Choroid plexus epithelial cell (primary cell): Measurements from ENCODE around the gene CNPPD1.

ENCODE experiments used
- DNase-seq: peaks from one replicate; pipeline ENCODE4 v3.0.0-alpha.2; 2010; ENCODE audit warnings: low read depth
- H3K4me3 ChIP-seq: 2 replicates; pipeline ENCODE4 v1.5.1; 2011; ENCODE audit warnings: low read depth, mild to moderate bottlenecking, control low read depth, low read length, moderate library complexity
- TF ChIP-seq, protein P1 (sequence below): conservative IDR thresholded peaks from 2 replicates; pipeline ENCODE4 v1.5.1; 2011; ENCODE audit warnings: low read depth, mild to moderate bottlenecking, control low read depth, inconsistent platforms, low read length, moderate library complexity

Gene CNPPD1

DNA sequence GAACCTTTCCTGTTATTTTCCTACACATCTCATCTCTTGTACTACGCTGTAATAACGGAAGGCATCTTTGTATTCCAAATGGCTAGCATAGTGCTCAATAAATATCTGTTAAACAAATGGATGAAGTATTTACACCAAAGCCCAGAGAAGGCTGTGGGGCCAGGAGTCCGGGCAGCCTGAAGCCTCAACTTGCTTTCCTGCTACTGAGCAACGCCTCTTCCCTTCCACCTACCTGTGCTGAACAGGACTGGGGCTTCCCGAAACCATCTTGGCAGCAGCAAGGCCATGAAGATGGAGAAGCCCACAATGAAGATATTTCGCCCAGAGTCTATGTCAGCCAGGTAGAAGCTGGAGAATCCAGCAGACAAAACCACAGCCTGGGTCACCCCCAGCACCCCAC, 13.6 kb downstream of the CNPPD1 start:
- TF ChIP-seq, protein P1, sequence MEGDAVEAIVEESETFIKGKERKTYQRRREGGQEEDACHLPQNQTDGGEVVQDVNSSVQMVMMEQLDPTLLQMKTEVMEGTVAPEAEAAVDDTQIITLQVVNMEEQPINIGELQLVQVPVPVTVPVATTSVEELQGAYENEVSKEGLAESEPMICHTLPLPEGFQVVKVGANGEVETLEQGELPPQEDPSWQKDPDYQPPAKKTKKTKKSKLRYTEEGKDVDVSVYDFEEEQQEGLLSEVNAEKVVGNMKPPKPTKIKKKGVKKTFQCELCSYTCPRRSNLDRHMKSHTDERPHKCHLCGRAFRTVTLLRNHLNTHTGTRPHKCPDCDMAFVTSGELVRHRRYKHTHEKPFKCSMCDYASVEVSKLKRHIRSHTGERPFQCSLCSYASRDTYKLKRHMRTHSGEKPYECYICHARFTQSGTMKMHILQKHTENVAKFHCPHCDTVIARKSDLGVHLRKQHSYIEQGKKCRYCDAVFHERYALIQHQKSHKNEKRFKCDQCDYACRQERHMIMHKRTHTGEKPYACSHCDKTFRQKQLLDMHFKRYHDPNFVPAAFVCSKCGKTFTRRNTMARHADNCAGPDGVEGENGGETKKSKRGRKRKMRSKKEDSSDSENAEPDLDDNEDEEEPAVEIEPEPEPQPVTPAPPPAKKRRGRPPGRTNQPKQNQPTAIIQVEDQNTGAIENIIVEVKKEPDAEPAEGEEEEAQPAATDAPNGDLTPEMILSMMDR: no peak
- no peak for DNase-seq
- no peak overlapping the region for H3K4me3 ChIP-seq

DNA sequence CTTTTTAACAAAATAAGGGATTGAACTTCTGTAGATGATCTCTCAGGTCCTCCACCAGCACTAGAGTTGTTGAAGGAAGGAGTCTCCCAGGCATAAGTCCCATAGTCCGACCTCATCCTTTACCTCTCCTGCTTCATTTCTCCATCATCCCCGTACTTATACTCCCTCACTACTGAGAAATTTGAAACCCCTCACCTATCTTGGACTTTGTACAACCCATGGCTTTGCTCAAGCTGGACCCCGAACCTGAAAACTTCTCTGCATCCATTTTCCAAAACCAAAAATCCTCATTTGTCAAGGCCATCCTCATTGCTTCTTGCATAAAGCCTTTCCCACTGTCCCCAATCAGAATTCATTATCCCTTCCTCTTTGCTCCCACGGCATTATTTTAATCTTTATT, 15.6 kb downstream of the CNPPD1 start:
- TF ChIP-seq, protein P1: no peak
- no peak for DNase-seq
- peak overlapping the region; percentile 83 for H3K4me3 ChIP-seq

DNA sequence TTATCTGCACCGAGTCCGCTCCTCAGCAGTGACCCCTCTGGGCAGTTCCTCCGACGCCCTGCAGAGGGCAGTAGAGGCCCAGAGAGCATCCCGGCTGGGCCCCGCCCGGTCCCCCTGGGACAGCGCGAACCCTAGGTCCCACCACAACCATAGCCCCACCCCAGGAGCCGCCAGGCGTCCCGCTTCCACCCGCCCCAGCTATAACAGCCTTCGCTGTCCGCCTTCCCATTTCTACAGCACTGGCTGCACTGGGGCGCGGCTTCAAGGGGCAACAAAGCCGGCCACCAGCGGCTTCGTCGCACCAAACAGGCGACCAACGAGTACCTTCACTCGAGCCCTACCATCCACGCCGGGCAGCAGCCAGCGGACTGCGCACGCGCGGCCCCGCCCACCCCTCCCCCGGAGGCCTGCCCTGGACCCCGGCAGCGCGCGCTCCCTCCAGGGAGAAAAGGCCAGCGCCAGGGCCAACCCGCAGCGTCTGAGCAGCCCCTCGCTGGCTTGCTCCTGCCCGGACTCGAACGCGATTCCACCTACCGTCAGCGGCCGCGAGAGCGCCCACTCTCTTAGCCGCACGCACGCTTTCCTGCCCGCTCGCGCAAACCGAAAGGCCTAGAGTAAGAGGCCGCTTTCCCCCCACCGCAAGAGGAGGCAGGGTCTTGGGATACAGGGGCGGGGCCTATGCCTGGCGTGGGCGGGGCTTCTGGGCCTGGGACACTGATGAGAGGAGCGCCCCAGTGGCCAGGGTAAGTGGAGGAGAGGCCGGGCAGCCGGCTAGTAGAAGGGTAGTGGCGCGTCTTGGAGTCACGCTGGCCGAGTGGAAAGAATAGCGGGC, 16.3 kb downstream of the CNPPD1 start, which contains the start of gene NHEJ1:
TSS of gene NHEJ1 (minus strand) at position 630 of the 832 bp plus-strand sequence. CDS start 2,453 bp downstream, outside the sequence.
- TF ChIP-seq, protein P1: peak; percentile 93
- DNase-seq: peak; percentile 95
- H3K4me3 ChIP-seq: peak within 1 kb of the TSS; percentile 83

DNA sequence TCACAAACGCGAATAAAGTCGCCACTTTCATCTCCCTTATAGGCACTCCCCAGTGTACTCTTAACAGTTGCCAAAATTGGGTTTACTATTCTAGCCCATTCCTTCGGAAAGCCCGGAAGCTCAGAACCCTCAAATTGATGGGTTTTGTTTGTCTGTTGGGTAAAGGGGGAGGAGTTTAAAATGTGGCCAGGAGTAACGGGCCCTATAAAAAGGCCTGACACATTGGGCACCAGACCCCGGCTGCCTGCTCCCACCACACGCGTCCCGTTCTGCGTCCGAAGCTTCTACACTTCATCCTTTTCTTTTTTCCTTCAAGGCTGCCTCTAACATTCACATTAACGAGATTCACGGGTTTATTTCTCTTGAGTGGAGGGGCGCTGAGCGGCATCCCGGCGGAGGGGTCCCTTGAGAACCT, 16.9 kb downstream of the CNPPD1 start:
- peak overlapping the region; percentile 83 for H3K4me3 ChIP-seq
- no peak for DNase-seq
- TF ChIP-seq, protein P1: no peak

DNA sequence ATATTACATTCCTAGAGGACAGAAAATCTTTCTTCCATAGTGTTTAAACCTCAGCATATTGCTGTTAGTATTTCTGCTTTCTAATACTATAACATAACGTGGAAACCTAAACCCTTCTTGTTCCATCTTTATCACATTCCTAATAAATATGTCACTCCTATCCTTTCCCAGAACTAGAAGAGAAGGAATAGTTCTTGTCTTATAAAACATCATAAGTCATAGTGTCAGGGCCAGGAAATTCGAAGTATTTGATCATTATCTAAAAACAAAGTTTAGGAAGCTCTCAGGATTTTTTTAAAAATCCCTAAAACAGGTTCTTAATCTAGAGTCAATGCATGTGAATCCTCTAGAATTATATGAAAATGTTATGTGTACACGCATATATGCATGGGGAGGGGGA, 18.1 kb downstream of the CNPPD1 start:
- TF ChIP-seq, protein P1: no peak
- no peak overlapping the region for H3K4me3 ChIP-seq
- no peak for DNase-seq

DNA sequence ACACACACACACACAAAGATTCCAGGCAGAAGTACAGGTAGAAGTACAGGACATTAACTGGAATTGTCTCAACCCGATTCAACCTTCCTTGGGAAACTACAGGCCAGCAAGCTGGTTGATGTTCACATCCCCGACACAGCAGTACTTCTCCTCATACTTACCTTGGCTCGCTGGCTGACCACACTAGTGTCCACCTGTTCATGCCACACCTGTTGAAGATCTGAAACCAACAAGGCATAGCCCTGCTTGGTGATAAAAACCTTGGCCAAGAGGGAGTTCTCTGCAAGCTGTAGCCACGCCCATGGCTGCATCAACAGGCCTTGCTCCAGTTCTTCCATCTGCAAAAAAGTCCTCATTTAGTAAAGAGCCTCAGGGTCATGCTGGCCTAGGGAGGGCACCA, 18.7 kb downstream of the CNPPD1 start:
- no peak for DNase-seq
- H3K4me3 ChIP-seq: no peak overlapping the region
- TF ChIP-seq, protein P1: no peak

DNA sequence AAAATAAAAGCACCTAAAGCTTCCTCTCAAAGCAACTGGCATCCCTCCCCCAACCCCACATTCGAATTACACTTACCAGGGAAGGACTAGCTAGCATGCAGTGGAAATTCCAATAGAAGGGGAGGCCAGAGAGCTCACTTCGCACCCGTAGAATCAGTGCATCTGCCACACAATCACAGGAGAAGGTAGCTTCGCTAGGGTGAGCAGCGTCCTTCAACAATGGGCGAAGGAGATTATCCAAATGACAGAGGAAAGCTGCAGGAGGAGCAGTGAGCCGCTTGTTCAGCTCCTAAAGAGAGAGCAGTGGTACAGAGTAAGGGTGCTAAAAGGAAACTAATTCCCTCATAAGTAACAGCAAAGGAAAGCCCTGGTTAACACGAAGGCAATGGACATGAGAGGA, 19.3 kb downstream of the CNPPD1 start:
- DNase-seq: no peak
- TF ChIP-seq, protein P1: no peak
- no peak overlapping the region for H3K4me3 ChIP-seq
